Ovary (tissue), 3 donors: ENCODE data around the gene ECI1.

ENCODE experiments used
- EP300 ChIP-seq: sonication (generic); formaldehyde crosslinking; IDR thresholded peaks from one replicate; pipeline ENCODE4 v1.6.1; 2017; ENCODE audit warnings: antibody characterized with exemption
- POLR2A ChIP-seq: fragments of 450-650 bp; IDR thresholded peaks from one replicate; pipeline ENCODE4 v1.6.1; 2017; ENCODE audit warnings: antibody characterized with exemption, mild to moderate bottlenecking, moderate library complexity
- TF ChIP-seq, protein P1 (sequence below), 3 donors: fragments of 450-650 bp in 2 of 3; fragments of 200-600 bp in 1 of 3; IDR thresholded peaks; one replicate each; pipeline versions ENCODE4 v1.5.1 to v1.8.0; 2016 to 2022; ENCODE audit warnings: antibody characterized with exemption in 3 of 3, mild to moderate bottlenecking in 1 of 3
- donor health status: DM: no; HTN: no; CAD: no.

DNA sequence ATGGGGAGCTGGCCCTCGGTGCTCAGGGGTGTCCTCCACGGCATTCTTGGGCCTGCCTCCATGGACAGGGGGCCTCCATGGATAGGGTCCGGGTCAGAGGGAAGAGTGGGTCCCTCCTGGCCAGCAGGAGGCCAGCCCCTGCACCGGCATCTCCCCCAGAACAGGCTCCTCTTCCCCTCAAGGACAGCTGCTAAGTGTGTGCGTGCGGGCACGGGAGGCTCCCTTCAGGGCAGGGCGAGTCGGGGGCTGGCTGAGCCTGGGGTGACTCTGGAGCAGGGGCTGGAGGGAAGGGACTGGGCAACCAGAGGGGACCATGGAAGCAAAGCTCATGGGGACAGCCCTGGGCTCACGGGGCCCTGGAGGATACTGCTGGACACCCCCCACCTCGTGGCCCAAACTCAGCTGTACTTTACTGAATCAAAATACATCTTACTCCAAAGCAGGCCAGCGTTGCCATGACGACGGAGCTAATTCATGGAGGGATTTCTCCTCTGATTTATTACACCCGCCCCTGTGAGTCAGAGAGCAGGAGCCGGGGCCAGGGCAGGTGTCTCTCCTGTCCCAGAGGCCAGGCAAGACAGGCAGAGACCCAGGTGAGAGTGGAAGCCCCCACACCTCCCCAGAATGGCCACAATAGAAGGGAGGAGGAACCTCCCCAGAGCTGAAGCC is 57.1 kb downstream of the ECI1 start:
- TF ChIP-seq, protein P1, sequence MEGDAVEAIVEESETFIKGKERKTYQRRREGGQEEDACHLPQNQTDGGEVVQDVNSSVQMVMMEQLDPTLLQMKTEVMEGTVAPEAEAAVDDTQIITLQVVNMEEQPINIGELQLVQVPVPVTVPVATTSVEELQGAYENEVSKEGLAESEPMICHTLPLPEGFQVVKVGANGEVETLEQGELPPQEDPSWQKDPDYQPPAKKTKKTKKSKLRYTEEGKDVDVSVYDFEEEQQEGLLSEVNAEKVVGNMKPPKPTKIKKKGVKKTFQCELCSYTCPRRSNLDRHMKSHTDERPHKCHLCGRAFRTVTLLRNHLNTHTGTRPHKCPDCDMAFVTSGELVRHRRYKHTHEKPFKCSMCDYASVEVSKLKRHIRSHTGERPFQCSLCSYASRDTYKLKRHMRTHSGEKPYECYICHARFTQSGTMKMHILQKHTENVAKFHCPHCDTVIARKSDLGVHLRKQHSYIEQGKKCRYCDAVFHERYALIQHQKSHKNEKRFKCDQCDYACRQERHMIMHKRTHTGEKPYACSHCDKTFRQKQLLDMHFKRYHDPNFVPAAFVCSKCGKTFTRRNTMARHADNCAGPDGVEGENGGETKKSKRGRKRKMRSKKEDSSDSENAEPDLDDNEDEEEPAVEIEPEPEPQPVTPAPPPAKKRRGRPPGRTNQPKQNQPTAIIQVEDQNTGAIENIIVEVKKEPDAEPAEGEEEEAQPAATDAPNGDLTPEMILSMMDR (IDR thresholded peaks at IDR 0.05) = no peak
- TF ChIP-seq POLR2A = no peak
- TF ChIP-seq EP300 = no peak
